Upper lobe of right lung (tissue), 1 donor: ENCODE measurements around the gene GAS2L2. TPM values are rescaled to one million over a fixed set of nuclear protein-coding genes. Genes with fewer than 3 reads are reported as not detected.

ENCODE experiments used
- ATAC-seq: fragments of 200-7000 bp; cut with Tn5 transposase; one replicate; pipeline ENCODE4 v1.9.1; 2020; ENCODE audit warnings: mild to moderate bottlenecking, moderate library complexity
- DNase-seq: peaks from one replicate; pipeline ENCODE4 v3.0.0-alpha.2; 2020
- H3K27ac ChIP-seq: fragments of 200-600 bp; one replicate; pipeline ENCODE4 v1.8.0; 2022
- H3K27me3 ChIP-seq: fragments of 200-600 bp; one replicate; pipeline ENCODE4 v1.8.0; 2022; ENCODE audit warnings: mild to moderate bottlenecking
- H3K36me3 ChIP-seq: fragments of 200-600 bp; one replicate; pipeline ENCODE4 v1.8.0; 2022
- H3K4me1 ChIP-seq: fragments of 200-600 bp; one replicate; pipeline ENCODE4 v1.8.0; 2022
- H3K4me3 ChIP-seq: fragments of 200-600 bp; one replicate; pipeline ENCODE4 v1.8.0; 2022; ENCODE audit warnings: mild to moderate bottlenecking
- H3K9me3 ChIP-seq: fragments of 200-600 bp; one replicate; pipeline ENCODE4 v1.8.0; 2022
- CTCF ChIP-seq: fragments of 200-600 bp; IDR thresholded peaks from one replicate; pipeline ENCODE4 v1.8.0; 2022; ENCODE audit warnings: antibody characterized with exemption
- intact Hi-C: fragments of 100-400 bp; cut with DNase I; formaldehyde crosslinking; loops from one replicate; pipeline ENCODE4 v1.11.0; 2022
- total RNA-seq: library from RNA; stranded (reverse); fragmentation: NEBNext Ultra II Directional; extraction: Animal tissue kit (Norgen Biotek cat#: 25700); gene quantifications from one replicate; pipeline ENCODE4 v1.2.1, GENCODE V29; 2021
- donor health status: DM: no; HTN: yes; CAD: no; lungs with severe emphysema.

Gene GAS2L2
- total RNA-seq, 1 donor from 2014 or later, result not detected

- DNase-seq (no peak), ATAC-seq (no peak)
- no peak overlapping the region for H3K4me3 ChIP-seq
- intact Hi-C loops, result no loop called here
- H3K4me1 ChIP-seq, result peaks cover 13% of the 10 kb centered on the region
- no peak for TF ChIP-seq CTCF
- no peaks in the 10 kb centered on the region for H3K9me3 ChIP-seq
- peaks cover 22% of the 10 kb centered on the region for H3K36me3 ChIP-seq
- H3K27ac ChIP-seq, result no peak overlapping the region
- no peaks in the 10 kb centered on the region for H3K27me3 ChIP-seq
Measured at GRCh38 chr17:35729405-35729833, 23.6 kb downstream of the GAS2L2 start.

DNA sequence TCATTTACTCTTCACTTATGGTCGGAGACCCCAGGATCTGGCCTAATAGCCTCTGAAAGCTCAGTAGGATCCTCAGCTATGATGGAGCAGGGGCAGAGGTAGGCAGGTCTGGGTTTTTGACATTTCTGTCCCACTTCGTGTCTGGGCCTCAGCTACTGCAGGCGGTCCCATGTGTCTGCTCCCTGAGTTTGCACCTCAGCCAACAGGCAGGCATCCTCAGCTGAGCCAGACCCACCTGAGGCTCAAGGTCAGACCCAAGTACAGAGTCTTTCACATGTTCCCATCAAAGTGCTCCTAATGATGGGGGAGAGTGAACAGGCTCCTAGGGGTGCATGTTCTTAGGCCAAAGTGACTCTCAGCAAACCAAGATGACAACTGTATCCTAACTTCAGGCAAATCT lies 24.5 kb downstream of the GAS2L2 start:
- DNase-seq (no peak), ATAC-seq (no peak)
- peaks cover 30% of the 10 kb centered on the region for H3K36me3 ChIP-seq
- no peaks in the 10 kb centered on the region for H3K9me3 ChIP-seq
- H3K4me1 ChIP-seq, result peaks cover 13% of the 10 kb centered on the region
- TF ChIP-seq CTCF, result no peak
- no peak overlapping the region for H3K4me3 ChIP-seq
- no peak overlapping the region for H3K27ac ChIP-seq
- H3K27me3 ChIP-seq, result no peaks in the 10 kb centered on the region
- intact Hi-C loops, result no loop called here

DNA sequence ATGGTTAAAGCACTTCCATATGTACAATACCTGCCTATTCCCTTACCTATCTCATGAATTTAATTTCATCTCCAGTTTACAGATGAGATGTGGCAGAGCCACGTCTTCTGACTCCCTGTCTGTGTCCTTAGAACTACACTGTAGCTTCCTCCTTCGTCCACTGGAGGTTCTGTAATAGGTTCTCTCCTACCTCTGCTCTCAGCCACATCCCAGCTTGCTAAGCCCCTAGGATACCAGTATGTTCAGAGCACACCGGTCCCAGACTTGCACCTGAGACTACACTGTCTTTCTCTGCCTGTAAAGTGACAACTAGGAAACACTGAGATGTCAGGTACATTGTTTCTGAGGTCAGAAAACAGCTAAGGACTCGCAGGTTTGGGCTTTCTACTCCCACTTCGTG lies 25.4 kb downstream of the GAS2L2 start:
- H3K27ac ChIP-seq, result no peak overlapping the region
- no peak overlapping the region for H3K4me3 ChIP-seq
- no peaks in the 10 kb centered on the region for H3K9me3 ChIP-seq
- H3K36me3 ChIP-seq, result peaks cover 36% of the 10 kb centered on the region
- ATAC-seq (no peak), DNase-seq (no peak)
- intact Hi-C loops, result no loop called here
- no peaks in the 10 kb centered on the region for H3K27me3 ChIP-seq
- H3K4me1 ChIP-seq, result peaks cover 13% of the 10 kb centered on the region
- TF ChIP-seq CTCF, result no peak

- Histone ChIP-seq H3K4me3 (no peak overlapping the region), H3K27me3 (no peaks in the 10 kb centered on the region), H3K9me3 (no peaks in the 10 kb centered on the region), H3K27ac (no peak overlapping the region), H3K4me1 (peaks cover 13% of the 10 kb centered on the region), H3K36me3 (peaks cover 36% of the 10 kb centered on the region)
- intact Hi-C loops, result no loop called here
- ATAC-seq (no peak), DNase-seq (no peak)
- TF ChIP-seq CTCF, result no peak
Measured at GRCh38 chr17:35726953-35727460, 26.0 kb downstream of the GAS2L2 start.

GRCh38 chr17:35726127-35726952 lies 26.7 kb downstream of the GAS2L2 start:
- Histone ChIP-seq H3K27ac (no peak overlapping the region), H3K9me3 (no peaks in the 10 kb centered on the region), H3K4me3 (no peak overlapping the region), H3K27me3 (no peaks in the 10 kb centered on the region), H3K36me3 (peaks cover 36% of the 10 kb centered on the region), H3K4me1 (peaks cover 11% of the 10 kb centered on the region)
- DNase-seq, result no peak
- no peak for TF ChIP-seq CTCF
- intact Hi-C loops, result no loop called here
- ATAC-seq, result no peak
